ENCODE results near the gene PQBP1. TPM values are rescaled to one million over a fixed set of nuclear protein-coding genes. Genes with fewer than 3 reads are reported as not detected.
A peak's percentile ranks its signal among the peaks of the same experiment; 100 is the strongest.

Gene PQBP1
- total RNA-seq, 4 donors from 2014 or later = 52.4 to 76.2 (median 57.2) TPM

DNA sequence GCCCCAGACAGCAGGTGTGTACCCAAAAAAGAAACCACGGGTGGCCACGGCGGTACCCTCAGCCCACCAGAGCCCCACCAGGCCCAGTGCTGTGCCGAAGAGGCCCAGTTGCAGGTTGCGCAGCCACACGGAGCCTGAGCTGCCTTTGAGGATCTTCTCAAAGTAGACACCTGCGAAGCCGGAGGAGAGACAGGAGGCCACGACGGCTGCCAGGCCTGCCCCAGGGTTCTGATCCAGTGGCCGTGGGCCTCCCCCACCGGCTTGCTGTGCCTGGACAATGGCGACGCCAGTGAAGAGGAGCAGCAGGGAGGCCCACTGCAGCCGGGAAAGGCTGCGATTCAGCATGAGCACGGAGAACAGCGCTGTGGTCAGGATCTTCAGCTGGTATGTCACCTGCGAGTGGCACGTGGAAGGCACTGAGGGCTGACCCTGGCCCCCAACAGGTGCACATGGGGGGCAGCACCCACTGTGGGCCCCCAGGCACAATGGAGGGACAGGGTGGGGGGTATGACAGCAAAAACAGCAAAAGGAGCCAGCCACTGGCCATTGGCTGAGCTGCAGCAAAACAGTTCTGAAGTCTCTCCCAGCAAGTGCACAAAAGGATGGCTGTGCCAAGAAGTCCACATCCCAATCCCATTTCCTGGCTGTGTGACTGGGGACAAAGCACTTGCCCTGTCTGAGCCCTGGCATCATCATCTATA lies 7.5 kb downstream of the PQBP1 start:
- TF ChIP-seq POLR2A (IDR thresholded peaks at IDR 0.05) = no peak
- no peak for TF ChIP-seq CTCF (IDR thresholded peaks at IDR 0.05)
- intact Hi-C loops (cut with DNase I) = no loop called here

GRCh38 chrX:48908600-48908999 lies 10.9 kb downstream of the PQBP1 start:
- WGBS, 2 donors = 75 to 100% methylated on average over 1 of the region's 1 CpG
- H3K27ac ChIP-seq = no peak overlapping the region

More for the DNA sequence above, 7.5 kb downstream of the PQBP1 start:
- no peak for DNase-seq
- Histone ChIP-seq H3K27ac (no peak overlapping the region), H3K9me3 (no peaks in the 10 kb centered on the region), H3K36me3 (peaks cover 0 to 9% of the 10 kb centered on the region in 2 donors), H3K27me3 (no peaks in the 10 kb centered on the region), H3K4me1 (no peaks in the 10 kb centered on the region), H3K4me3 (replicated peaks in 1 of 3) (no peak overlapping the region)
- 93% methylated on average over 9 of the region's 20 CpGs; no CpG with 5 or more reads in 1 of the 2 donors for WGBS, 2 donors

GRCh38 chrX:48909703-48910294 lies 12.1 kb downstream of the PQBP1 start:
- TF ChIP-seq POLR2A (IDR thresholded peaks at IDR 0.05) = no peak
- no peak for TF ChIP-seq CTCF (IDR thresholded peaks at IDR 0.05)
- intact Hi-C loops (cut with DNase I) = no loop called here
- Histone ChIP-seq H3K4me1 (peaks cover 0 to 3% of the 10 kb centered on the region in 2 donors), H3K4me3 (replicated peaks in 1 of 3) (no peak overlapping the region), H3K27me3 (no peaks in the 10 kb centered on the region), H3K9me3 (no peaks in the 10 kb centered on the region), H3K27ac (no peak overlapping the region), H3K36me3 (peaks cover 0 to 3% of the 10 kb centered on the region in 2 donors)
- no peak for DNase-seq
- 86 to 90% methylated on average over 15 to 17 of the region's 17 CpGs for WGBS, 2 donors

More at GRCh38 chrX:48908600-48908999, 10.9 kb downstream of the PQBP1 start:
- no peaks in the 10 kb centered on the region for H3K9me3 ChIP-seq
- no peak for TF ChIP-seq POLR2A (IDR thresholded peaks at IDR 0.05)
- no peak for TF ChIP-seq CTCF (IDR thresholded peaks at IDR 0.05)
- H3K27me3 ChIP-seq = no peaks in the 10 kb centered on the region
- no peak for DNase-seq
- peaks cover 0 to 3% of the 10 kb centered on the region in 2 donors for H3K4me1 ChIP-seq
- intact Hi-C loops (cut with DNase I) = no loop called here
- H3K36me3 ChIP-seq = peaks cover 0 to 3% of the 10 kb centered on the region in 2 donors
- no peak overlapping the region for H3K4me3 ChIP-seq (replicated peaks in 1 of 3)

DNA sequence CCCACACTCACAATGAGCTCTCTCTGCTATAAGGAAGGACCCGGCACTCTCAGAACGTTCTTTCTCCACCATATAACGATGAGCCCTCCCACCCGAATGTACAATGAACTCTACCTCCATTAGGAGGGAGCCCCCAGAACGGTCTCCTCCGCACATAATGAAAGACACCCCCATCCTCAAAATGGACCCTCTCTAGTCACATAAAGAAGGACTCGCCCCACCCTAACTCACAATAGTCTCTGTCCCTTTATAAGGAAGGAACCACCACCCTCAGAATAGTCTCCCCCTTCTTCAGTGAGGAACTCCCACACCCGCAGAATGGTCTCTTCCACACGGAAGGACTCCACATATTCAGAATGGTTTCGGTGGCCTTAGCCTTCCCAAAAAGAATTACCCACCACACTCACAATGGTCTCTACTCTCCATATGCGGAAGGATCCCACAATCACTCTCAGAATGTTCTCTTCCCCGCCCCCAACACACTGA lies 13.2 kb downstream of the PQBP1 start:
- TF ChIP-seq POLR2A (IDR thresholded peaks at IDR 0.05) (no peak), CTCF (IDR thresholded peaks at IDR 0.05) (no peak)
- Histone ChIP-seq H3K4me1 (peaks cover 0 to 3% of the 10 kb centered on the region in 2 donors), H3K27ac (no peak overlapping the region), H3K9me3 (no peaks in the 10 kb centered on the region), H3K36me3 (no peaks in the 10 kb centered on the region), H3K27me3 (no peaks in the 10 kb centered on the region), H3K4me3 (replicated peaks in 1 of 3) (peak overlapping the region; percentile 39 to 81 (median 54))
- intact Hi-C loops (cut with DNase I) = no loop called here
- 2% methylated on average over 11 to 12 of the region's 12 CpGs for WGBS, 2 donors
- DNase-seq = no peak

All from thyroid gland (tissue), 4 donors.